RWPE2 (cell line): Measurements from ENCODE around the gene EMILIN1.
"Not testable (repeated sequence)": the region's sequence is repeated elsewhere in the genome, so short reads cannot be mapped to it uniquely, and the experiment has no call there.

Experiments
- ATAC-seq: fragments of 200-7000 bp; cut with Tn5 transposase; 3 replicates; pipeline ENCODE4 v1.9.1; 2021; ENCODE audit warnings: low read depth
- DNase-seq: peaks from one replicate; pipeline ENCODE4 v3.0.0-alpha.2; 2020; ENCODE audit warnings: low spot score
- H3K27ac ChIP-seq: fragments of 450-650 bp; 2 replicates; pipeline ENCODE4 v1.5.1; 2017; ENCODE audit warnings: mild to moderate bottlenecking; ENCODE audit not compliant: poor library complexity, severe bottlenecking
- H3K27me3 ChIP-seq: fragments of 250-450 bp; sonication (Bioruptor Pico); 2 replicates; pipeline ENCODE4 v1.5.1; 2021; ENCODE audit warnings: mild to moderate bottlenecking, moderate library complexity; ENCODE audit not compliant: insufficient read depth, poor library complexity, severe bottlenecking
- H3K36me3 ChIP-seq: fragments of 250-450 bp; sonication (Bioruptor Pico); 2 replicates; pipeline ENCODE4 v1.5.1; 2020; ENCODE audit warnings: low read depth, mild to moderate bottlenecking, moderate library complexity
- H3K4me1 ChIP-seq: fragments of 250-450 bp; sonication (Bioruptor Pico); 2 replicates; pipeline ENCODE4 v1.5.1; 2021; ENCODE audit warnings: mild to moderate bottlenecking, moderate library complexity; ENCODE audit not compliant: insufficient read depth, poor library complexity, severe bottlenecking
- H3K4me3 ChIP-seq: fragments of 250-450 bp; sonication (Bioruptor Pico); 2 replicates; pipeline ENCODE4 v1.5.1; 2021; ENCODE audit warnings: mild to moderate bottlenecking, moderate library complexity; ENCODE audit not compliant: severe bottlenecking
- H3K9me3 ChIP-seq: fragments of 250-450 bp; sonication (Bioruptor Pico); 2 replicates; pipeline ENCODE4 v1.5.1; 2021; ENCODE audit warnings: mild to moderate bottlenecking, moderate library complexity; ENCODE audit not compliant: severe bottlenecking
- TF ChIP-seq, protein P1 (sequence below): fragments of 450-650 bp; IDR thresholded peaks from one replicate; pipeline ENCODE4 v1.5.1; 2017; ENCODE audit warnings: mild to moderate bottlenecking, moderate library complexity; ENCODE audit not compliant: poor library complexity, severe bottlenecking

EMILIN1 gene

DNA sequence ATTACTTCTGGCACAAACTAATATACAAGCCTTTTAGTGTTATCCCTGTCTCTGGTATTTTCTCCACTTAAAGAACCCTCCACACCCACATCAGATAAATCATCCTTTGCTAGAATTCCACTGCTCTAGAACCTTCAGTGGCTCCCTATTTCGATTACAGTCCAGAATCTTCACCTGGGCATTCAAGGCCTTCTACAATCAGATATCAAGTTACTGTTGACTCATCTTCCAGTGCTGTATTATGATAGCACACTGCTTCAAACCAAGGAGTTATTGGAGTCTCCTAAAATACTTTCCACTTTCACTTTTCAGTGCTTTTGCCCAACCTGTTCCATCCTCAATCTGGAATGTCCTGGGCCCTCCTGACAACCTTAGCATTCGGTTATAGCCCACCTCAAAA lies 37.1 kb downstream of the EMILIN1 start:
- DNase-seq, result no peak
- Histone ChIP-seq H3K4me3 (no peak overlapping the region), H3K27me3 (no peaks in the 10 kb centered on the region), H3K9me3 (no peaks in the 10 kb centered on the region), H3K36me3 (no peaks in the 10 kb centered on the region), H3K27ac (no peak overlapping the region), H3K4me1 (no peaks in the 10 kb centered on the region)
- TF ChIP-seq, protein P1, sequence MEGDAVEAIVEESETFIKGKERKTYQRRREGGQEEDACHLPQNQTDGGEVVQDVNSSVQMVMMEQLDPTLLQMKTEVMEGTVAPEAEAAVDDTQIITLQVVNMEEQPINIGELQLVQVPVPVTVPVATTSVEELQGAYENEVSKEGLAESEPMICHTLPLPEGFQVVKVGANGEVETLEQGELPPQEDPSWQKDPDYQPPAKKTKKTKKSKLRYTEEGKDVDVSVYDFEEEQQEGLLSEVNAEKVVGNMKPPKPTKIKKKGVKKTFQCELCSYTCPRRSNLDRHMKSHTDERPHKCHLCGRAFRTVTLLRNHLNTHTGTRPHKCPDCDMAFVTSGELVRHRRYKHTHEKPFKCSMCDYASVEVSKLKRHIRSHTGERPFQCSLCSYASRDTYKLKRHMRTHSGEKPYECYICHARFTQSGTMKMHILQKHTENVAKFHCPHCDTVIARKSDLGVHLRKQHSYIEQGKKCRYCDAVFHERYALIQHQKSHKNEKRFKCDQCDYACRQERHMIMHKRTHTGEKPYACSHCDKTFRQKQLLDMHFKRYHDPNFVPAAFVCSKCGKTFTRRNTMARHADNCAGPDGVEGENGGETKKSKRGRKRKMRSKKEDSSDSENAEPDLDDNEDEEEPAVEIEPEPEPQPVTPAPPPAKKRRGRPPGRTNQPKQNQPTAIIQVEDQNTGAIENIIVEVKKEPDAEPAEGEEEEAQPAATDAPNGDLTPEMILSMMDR, result no peak
- ATAC-seq, result 0 out of 3 replicates have a peak, but pooled peaks have one; percentile 43

DNA sequence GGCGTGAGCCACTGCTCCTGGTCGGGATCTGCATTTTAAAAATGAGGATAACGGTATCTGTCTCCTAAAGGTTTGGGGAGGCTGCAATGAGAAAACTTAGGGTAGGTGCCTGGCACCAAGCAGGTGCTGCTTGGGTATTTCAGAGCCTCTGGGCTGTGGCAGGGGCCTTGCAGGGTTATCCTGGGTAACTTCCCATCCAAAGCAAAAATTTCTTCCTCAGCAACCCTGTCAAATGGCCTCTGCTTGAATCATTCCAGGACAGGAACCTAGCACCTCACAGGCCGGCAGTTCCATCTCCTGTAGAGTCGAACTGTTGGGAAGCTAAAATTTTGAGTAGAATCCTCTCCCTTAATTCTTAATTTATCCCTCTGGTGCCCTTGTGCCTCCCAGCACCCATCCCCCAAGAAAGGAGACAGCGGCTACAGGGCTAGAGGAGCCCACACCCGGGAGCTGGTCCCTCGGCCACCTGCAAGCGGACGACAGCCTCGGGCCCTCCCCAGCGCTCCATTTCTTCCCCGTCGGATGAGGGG lies 39.6 kb downstream of the EMILIN1 start:
- H3K27me3 ChIP-seq, result no peaks in the 10 kb centered on the region
- H3K4me1 ChIP-seq, result no peaks in the 10 kb centered on the region
- H3K4me3 ChIP-seq, result peak overlapping the region; percentile 45
- ATAC-seq (no peak; the same call in 2 of the 3 replicates), DNase-seq (no peak)
- no peak overlapping the region for H3K27ac ChIP-seq
- H3K36me3 ChIP-seq, result no peaks in the 10 kb centered on the region
- no peaks in the 10 kb centered on the region for H3K9me3 ChIP-seq
- TF ChIP-seq, protein P1, result no peak

DNA sequence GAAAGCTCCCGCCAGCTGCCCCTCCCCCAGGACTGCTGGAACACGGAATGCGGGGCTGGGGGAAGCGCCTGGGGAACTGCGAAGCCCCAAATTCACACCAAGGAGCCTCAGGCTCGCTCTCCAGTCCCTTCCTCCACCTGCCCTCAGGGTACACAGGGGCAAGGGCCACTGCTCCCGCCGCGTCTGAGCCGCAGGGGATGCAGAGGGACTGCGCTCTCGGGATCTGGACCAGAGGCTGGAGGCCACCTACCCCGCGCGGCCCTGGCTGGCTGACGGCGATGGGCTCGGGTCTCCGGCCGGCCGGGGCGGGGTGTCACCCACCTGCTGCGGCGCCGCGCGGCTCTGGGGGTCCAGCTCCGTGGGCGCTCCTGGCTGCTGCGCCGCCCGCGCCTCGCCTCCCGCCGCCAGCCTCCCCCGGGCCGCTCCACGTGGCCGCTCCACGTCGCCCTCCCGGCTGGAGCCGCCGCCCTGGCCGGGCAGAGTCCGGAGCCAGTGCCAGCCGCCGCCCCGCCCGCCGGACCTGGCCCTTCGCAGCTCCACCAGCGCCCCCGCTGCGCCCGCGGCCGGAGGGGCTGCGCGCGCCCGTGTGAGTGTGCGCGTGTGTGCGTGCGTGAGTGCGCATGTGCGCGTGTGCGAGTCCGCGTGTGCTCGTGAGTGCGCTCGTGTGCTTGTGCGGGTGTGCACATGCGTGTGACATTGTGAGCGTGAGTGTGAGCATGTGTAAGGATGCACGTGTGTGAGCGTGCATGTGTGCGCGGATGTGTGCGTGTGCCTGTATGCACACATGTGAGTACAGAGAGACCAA lies 40.3 kb downstream of the EMILIN1 start, which contains the start of gene CGREF1:
TSS of gene CGREF1 (minus strand) at position 604 of the 805 bp plus-strand sequence. CDS start 14,762 bp downstream, outside the sequence.
- H3K9me3 ChIP-seq, result no peaks in the 10 kb centered on the region
- no peak within 1 kb of the TSS for H3K27ac ChIP-seq
- peak within 1 kb of the TSS; percentile 45 for H3K4me3 ChIP-seq
- TF ChIP-seq, protein P1, result no peak
- peak; percentile 18; the same call in 2 of the 3 replicates for ATAC-seq
- H3K36me3 ChIP-seq, result no peaks in the 10 kb centered on the region
- no peak for DNase-seq
- no peaks in the 10 kb centered on the region for H3K4me1 ChIP-seq
- no peaks in the 10 kb centered on the region for H3K27me3 ChIP-seq

DNA sequence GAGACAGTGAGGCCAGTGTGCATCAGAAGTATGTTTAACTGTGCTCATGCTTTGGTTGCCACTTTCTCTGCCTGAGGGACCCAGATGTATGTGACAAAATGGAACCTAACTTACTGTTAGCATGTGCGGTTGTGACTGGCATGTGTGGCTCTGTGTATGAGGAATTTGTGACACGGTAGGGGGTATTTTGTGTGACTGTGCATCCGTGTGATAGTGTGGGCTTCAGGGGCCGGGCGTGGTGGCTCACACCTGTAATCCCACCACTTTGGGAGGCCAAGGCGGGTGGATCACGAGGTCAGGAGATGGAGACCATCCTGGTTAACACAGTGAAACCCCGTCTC lies 40.9 kb downstream of the EMILIN1 start:
- H3K4me1 ChIP-seq, DNase-seq, H3K9me3 ChIP-seq, H3K27me3 ChIP-seq, ATAC-seq, H3K36me3 ChIP-seq, H3K27ac ChIP-seq: not testable (repeated sequence)
- peak overlapping the region; percentile 45 for H3K4me3 ChIP-seq

DNA sequence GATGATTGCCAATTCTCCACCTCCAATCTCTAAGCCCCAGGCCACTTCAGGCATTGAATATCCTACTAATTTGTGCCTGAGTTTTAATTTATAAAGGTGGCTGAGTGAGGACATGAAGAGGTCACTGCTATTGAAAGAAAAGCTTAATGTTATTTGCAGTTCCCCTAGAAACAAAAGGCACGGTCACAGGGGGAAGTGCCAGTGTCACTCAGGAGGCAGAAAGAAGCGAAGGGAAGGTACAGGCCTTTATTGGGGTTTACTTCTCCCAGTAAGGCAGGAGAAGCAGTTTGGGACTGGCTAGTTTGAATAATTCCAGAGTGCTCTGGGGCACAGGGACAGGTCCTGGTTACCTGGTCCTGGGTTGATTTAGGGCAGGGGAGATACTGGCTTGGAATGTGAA lies 43.5 kb downstream of the EMILIN1 start:
- H3K27me3 ChIP-seq, result no peaks in the 10 kb centered on the region

More for the DNA sequence above, 43.5 kb downstream of the EMILIN1 start:
- no peak for ATAC-seq
- H3K4me3 ChIP-seq, result no peak overlapping the region
- H3K27ac ChIP-seq, result no peak overlapping the region
- no peaks in the 10 kb centered on the region for H3K9me3 ChIP-seq
- TF ChIP-seq, protein P1, result no peak
- H3K36me3 ChIP-seq, result no peaks in the 10 kb centered on the region
- no peak for DNase-seq
- no peaks in the 10 kb centered on the region for H3K4me1 ChIP-seq
